Measurements from ENCODE around the gene PHLDB2.

Gene PHLDB2

GRCh38 chr3:111871809-111872623, 13.0 kb downstream of the PHLDB2 start:
- Histone ChIP-seq H3K9me3 (ENCODE audit: severe bottlenecking) (no peaks in the 10 kb centered on the region), H3K27me3 (ENCODE audit: insufficient read depth, poor library complexity, severe bottlenecking) (no peaks in the 10 kb centered on the region), H3K27ac (ENCODE audit: poor library complexity, severe bottlenecking) (peak overlapping the region; percentile 56), H3K36me3 (ENCODE audit: low read depth) (peaks cover 67% of the 10 kb centered on the region), H3K4me1 (ENCODE audit: insufficient read depth, poor library complexity, severe bottlenecking) (peaks cover 18% of the 10 kb centered on the region), H3K4me3 (ENCODE audit: severe bottlenecking) (no peak overlapping the region)
- DNase-seq (ENCODE audit: low spot score) (no peak), ATAC-seq (ENCODE audit: low read depth) (0 out of 3 replicates have a peak, but pooled peaks have one; percentile 4)
- no peak for TF ChIP-seq CTCF (IDR thresholded peaks at IDR 0.05; ENCODE audit: poor library complexity, severe bottlenecking)

GRCh38 chr3:111872979-111873378, 13.9 kb downstream of the PHLDB2 start:
- Histone ChIP-seq H3K9me3 (ENCODE audit: severe bottlenecking) (no peaks in the 10 kb centered on the region), H3K27ac (ENCODE audit: poor library complexity, severe bottlenecking) (peak overlapping the region; percentile 56), H3K4me1 (ENCODE audit: insufficient read depth, poor library complexity, severe bottlenecking) (peaks cover 18% of the 10 kb centered on the region), H3K4me3 (ENCODE audit: severe bottlenecking) (no peak overlapping the region), H3K27me3 (ENCODE audit: insufficient read depth, poor library complexity, severe bottlenecking) (no peaks in the 10 kb centered on the region), H3K36me3 (ENCODE audit: low read depth) (peaks cover 57% of the 10 kb centered on the region)
- ATAC-seq (ENCODE audit: low read depth): no peak
- DNase-seq (ENCODE audit: low spot score): no peak
- TF ChIP-seq CTCF (IDR thresholded peaks at IDR 0.05; ENCODE audit: poor library complexity, severe bottlenecking): no peak

- peak; percentile 85 for ATAC-seq (ENCODE audit: low read depth)
- no peak for DNase-seq (ENCODE audit: low spot score)
- peaks cover 49% of the 10 kb centered on the region for H3K36me3 ChIP-seq (ENCODE audit: low read depth)
- peak overlapping the region; percentile 56 for H3K27ac ChIP-seq (ENCODE audit: poor library complexity, severe bottlenecking)
- H3K4me1 ChIP-seq (ENCODE audit: insufficient read depth, poor library complexity, severe bottlenecking): peaks cover 16% of the 10 kb centered on the region
- no peaks in the 10 kb centered on the region for H3K27me3 ChIP-seq (ENCODE audit: insufficient read depth, poor library complexity, severe bottlenecking)
- no peaks in the 10 kb centered on the region for H3K9me3 ChIP-seq (ENCODE audit: severe bottlenecking)
- TF ChIP-seq CTCF (IDR thresholded peaks at IDR 0.05; ENCODE audit: poor library complexity, severe bottlenecking): no peak
- no peak overlapping the region for H3K4me3 ChIP-seq (ENCODE audit: severe bottlenecking)
Measured at GRCh38 chr3:111874177-111874820, 15.2 kb downstream of the PHLDB2 start.

- no peaks in the 10 kb centered on the region for H3K9me3 ChIP-seq (ENCODE audit: severe bottlenecking)
- no peak for ATAC-seq (ENCODE audit: low read depth)
- no peak overlapping the region for H3K4me3 ChIP-seq (ENCODE audit: severe bottlenecking)
- H3K36me3 ChIP-seq (ENCODE audit: low read depth): peaks cover 58% of the 10 kb centered on the region
- no peaks in the 10 kb centered on the region for H3K4me1 ChIP-seq (ENCODE audit: insufficient read depth, poor library complexity, severe bottlenecking)
- H3K27ac ChIP-seq (ENCODE audit: poor library complexity, severe bottlenecking): no peak overlapping the region
- DNase-seq (ENCODE audit: low spot score): no peak
- H3K27me3 ChIP-seq (ENCODE audit: insufficient read depth, poor library complexity, severe bottlenecking): no peaks in the 10 kb centered on the region
- no peak for TF ChIP-seq CTCF (IDR thresholded peaks at IDR 0.05; ENCODE audit: poor library complexity, severe bottlenecking)
Measured at GRCh38 chr3:111881480-111881879, 22.4 kb downstream of the PHLDB2 start.

Data from RWPE2 (cell line).